ENCODE measurements around the gene ITM2C.

ITM2C gene

GRCh38 chr2:230868947-230869913 is 4.5 kb downstream of the ITM2C start:
- peak; percentile 41 for DNase-seq
- Mint-ChIP-seq H3K9me3 (no peaks in the 10 kb centered on the region), H3K4me3 (peak overlapping the region; percentile 80)

GRCh38 chr2:230869914-230870543 is 5.3 kb downstream of the ITM2C start:
- Mint-ChIP-seq H3K27ac (peak overlapping the region; percentile 98), H3K9me3 (no peaks in the 10 kb centered on the region), H3K4me3 (peak overlapping the region; percentile 80), H3K27me3 (ENCODE audit: low read depth, poor library complexity) (no peaks in the 10 kb centered on the region), H3K4me1 (peaks cover 86% of the 10 kb centered on the region), H3K36me3 (ENCODE audit: low read depth) (peaks cover 8% of the 10 kb centered on the region)
- no peak for TF ChIP-seq CTCF (IDR thresholded peaks at IDR 0.05)
- no peak for DNase-seq

More at GRCh38 chr2:230868947-230869913, 4.5 kb downstream of the ITM2C start:
- TF ChIP-seq CTCF (IDR thresholded peaks at IDR 0.05), result no peak
- H3K4me1 Mint-ChIP-seq, result peaks cover 85% of the 10 kb centered on the region
- H3K36me3 Mint-ChIP-seq (ENCODE audit: low read depth), result peaks cover 4% of the 10 kb centered on the region
- H3K27ac Mint-ChIP-seq, result peak overlapping the region; percentile 99
- peaks cover under 1% of the 10 kb centered on the region for H3K27me3 Mint-ChIP-seq (ENCODE audit: low read depth, poor library complexity)

GRCh38 chr2:230870544-230871360 is 6.0 kb downstream of the ITM2C start:
- peak overlapping the region; percentile 80 for H3K4me3 Mint-ChIP-seq
- no peaks in the 10 kb centered on the region for H3K9me3 Mint-ChIP-seq
- peaks cover 14% of the 10 kb centered on the region for H3K36me3 Mint-ChIP-seq (ENCODE audit: low read depth)
- peak overlapping the region; percentile 98 for H3K27ac Mint-ChIP-seq
- H3K27me3 Mint-ChIP-seq (ENCODE audit: low read depth, poor library complexity), result no peaks in the 10 kb centered on the region
- DNase-seq, result peak; percentile 70
- peaks cover 93% of the 10 kb centered on the region for H3K4me1 Mint-ChIP-seq
- no peak for TF ChIP-seq CTCF (IDR thresholded peaks at IDR 0.05)

- DNase-seq, result no peak
- H3K36me3 Mint-ChIP-seq (ENCODE audit: low read depth), result peaks cover 22% of the 10 kb centered on the region
- H3K27ac Mint-ChIP-seq, result peak overlapping the region; percentile 98
- no peaks in the 10 kb centered on the region for H3K27me3 Mint-ChIP-seq (ENCODE audit: low read depth, poor library complexity)
- TF ChIP-seq CTCF (IDR thresholded peaks at IDR 0.05), result no peak
- H3K9me3 Mint-ChIP-seq, result no peaks in the 10 kb centered on the region
- peak overlapping the region; percentile 80 for H3K4me3 Mint-ChIP-seq
- peaks cover 95% of the 10 kb centered on the region for H3K4me1 Mint-ChIP-seq
Observed at GRCh38 chr2:230871361-230872150, 6.8 kb downstream of the ITM2C start.

All from nephron progenitor cell (in vitro differentiated cells).